Hepatocyte (in vitro differentiated cells): ENCODE data around the gene ATOH8.

Experiments used
- EZH2phosphoT487 ChIP-seq: fragments of 200-600 bp; sonication (generic); IDR thresholded peaks from one replicate; pipeline ENCODE4 v1.6.1; 2018; ENCODE audit warnings: antibody characterized with exemption, mild to moderate bottlenecking, low read depth, moderate library complexity; ENCODE audit not compliant: unreplicated experiment, severe bottlenecking
- TF ChIP-seq, protein P1 (sequence below): fragments of 200-600 bp; sonication (generic); IDR thresholded peaks from 2 replicates; pipeline ENCODE4 v1.5.1; 2016; ENCODE audit warnings: antibody characterized with exemption, mild to moderate bottlenecking; ENCODE audit not compliant: poor library complexity

DNA sequence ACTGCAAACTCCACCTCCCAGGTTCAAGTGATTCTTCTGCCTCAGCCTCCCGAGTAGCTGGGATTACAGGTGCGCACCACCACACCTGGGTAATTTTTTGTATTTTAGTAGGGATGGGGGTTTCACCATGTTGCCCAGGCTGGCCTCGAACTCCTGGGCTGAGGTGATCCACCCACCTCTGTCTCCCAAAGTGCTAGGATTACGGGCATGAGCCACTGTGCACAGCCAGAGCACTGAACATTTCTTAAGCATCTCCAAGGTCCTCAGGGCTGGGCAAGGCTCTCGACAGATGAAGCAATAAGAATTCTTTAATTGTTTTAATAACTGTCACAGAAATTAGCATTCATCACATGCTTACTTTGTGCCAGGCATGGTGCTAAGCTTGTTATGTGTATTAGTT is 4.1 kb downstream of the ATOH8 start:
- TF ChIP-seq, protein P1, sequence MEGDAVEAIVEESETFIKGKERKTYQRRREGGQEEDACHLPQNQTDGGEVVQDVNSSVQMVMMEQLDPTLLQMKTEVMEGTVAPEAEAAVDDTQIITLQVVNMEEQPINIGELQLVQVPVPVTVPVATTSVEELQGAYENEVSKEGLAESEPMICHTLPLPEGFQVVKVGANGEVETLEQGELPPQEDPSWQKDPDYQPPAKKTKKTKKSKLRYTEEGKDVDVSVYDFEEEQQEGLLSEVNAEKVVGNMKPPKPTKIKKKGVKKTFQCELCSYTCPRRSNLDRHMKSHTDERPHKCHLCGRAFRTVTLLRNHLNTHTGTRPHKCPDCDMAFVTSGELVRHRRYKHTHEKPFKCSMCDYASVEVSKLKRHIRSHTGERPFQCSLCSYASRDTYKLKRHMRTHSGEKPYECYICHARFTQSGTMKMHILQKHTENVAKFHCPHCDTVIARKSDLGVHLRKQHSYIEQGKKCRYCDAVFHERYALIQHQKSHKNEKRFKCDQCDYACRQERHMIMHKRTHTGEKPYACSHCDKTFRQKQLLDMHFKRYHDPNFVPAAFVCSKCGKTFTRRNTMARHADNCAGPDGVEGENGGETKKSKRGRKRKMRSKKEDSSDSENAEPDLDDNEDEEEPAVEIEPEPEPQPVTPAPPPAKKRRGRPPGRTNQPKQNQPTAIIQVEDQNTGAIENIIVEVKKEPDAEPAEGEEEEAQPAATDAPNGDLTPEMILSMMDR = no peak
- no peak for TF ChIP-seq EZH2phosphoT487
